HG03108 (cell line): ENCODE measurements around the gene SLC8A1.
"Not testable (repeated sequence)": the region's sequence is repeated elsewhere in the genome, so short reads cannot be mapped to it uniquely, and the experiment has no call there.

Source experiments
- ATAC-seq: cut with Tn5 transposase; IDR thresholded peaks from one replicate; pipeline ENCODE4 v1.9.1; 2021; ENCODE audit warnings: moderate library complexity; ENCODE audit not compliant: unreplicated experiment

Gene SLC8A1

DNA sequence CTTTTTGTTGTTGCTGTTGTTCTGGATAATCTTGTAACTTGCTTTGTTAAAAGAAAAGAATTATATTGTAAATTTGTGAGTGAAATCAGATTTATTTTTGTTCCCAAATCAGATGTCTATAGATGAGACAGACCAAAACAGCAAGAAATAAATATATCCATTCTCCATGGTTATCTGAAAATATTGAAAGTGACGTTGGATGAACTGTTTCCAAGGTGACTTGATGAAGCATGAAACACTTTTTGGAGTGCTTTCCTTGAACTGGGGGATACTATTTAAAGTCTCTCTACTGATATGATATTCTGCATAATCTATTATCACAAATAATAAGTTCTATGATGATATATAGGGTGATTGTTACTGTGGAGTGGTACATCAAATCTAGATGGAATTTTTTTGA is 357.4 kb downstream of the SLC8A1 start:
- ATAC-seq: no peak

DNA sequence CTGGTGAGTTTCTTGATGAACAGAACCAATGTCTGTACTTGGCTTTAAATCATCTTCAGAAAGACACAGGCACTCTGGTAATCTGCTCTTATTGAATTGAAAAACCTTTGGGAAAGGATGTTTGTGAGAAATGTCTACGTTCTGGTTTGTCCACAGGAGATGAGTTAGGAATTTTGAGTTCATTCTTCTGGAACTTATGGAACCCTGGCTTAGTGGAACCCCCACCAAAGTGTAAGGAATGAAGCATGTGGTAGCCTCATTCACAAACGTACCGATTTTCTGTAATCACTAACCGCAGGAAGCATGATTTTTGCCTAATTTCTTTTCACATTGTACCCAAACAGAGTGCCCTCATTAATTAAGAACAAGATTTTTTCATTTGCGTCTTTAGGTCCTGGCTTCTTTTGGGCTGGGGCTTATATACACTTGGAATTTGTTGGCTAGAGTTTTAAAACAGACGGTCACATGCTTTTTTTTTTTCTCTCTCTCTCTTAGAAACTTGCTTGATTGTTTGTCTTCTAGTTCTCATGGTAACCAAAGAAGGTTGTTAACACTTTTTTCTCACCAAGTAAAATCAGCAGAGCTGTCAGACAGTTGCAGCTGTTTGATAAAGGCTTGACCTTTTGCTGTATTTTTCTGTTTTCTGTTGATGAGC is 358.7 kb downstream of the SLC8A1 start:
- ATAC-seq: no peak

DNA sequence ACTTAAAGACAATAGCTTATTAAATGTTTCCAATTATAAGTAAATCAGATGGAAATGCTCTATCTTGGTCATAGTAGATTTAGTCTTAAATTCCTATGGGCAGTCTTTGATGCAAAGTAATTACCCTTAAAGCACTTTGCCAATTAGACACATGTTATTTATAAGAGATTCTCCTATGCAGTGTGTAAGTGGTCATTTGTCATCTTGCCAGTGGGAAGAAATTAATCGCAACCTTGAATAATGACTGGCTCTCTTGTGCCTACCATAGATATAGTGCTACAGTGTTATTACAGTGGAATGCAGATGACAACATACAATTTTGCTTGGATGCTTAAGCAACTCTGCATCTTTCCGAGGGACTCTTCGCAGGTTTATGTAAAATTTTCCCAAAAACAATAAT is 361.8 kb downstream of the SLC8A1 start:
- no peak for ATAC-seq

DNA sequence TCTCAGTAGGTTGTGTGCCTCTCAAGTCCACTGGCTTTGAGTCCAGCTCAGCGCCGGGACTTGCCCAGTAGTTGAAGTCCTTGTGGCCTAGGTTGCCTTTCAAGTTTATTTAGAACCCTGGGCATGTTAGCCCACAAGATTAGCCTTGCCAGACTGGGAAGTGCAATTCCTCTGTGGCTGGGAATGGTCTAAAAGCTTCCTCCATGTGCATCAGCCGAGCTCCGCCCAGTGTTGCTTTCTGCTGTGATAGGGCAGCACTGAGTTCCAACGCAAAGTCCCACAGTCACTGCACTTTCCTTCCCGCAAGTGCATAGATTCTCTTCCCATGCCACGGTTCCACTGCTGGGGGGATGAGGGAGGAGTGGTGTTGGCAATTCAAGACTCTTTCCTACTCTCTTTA is 364.0 kb downstream of the SLC8A1 start:
- no peak for ATAC-seq

DNA sequence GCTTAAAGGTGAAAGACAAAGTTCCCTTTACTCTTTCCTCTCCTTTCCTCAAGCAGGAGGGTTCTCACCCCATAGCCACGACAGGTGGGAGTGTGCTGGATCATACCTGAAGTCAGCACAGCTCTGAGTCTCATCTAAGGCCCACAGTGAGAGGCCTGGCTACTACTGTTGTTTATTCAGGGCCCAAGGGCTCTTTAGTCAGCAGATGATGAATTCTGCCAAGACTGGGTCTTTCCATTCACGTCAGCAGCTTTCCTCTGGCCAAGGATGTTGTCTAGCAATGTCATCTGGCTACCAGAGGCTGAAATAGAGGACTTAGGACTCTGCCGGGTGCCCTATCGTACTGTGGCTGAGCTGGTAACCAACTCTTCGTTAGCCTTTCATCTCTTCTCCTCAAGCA is 364.5 kb downstream of the SLC8A1 start:
- no peak for ATAC-seq

DNA sequence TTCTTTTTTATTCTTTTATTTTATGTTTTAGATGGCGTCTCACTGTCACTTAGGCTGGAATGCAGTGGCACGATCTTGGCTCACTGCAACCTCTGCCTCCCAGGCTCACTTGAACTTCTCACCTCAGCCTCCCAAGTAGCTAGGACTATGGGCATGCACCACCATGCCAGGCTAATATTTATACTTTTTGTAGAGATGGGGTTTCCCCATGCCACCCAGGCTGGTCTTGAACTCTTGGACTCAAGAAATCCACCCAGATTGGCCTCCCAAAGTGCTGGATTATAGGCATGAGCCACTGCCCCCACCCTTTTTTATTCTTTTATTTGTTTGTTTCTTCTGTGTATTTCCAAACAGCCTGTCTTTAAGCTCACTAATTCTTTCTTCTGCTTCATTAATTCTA is 366.1 kb downstream of the SLC8A1 start:
- ATAC-seq: no peak

DNA sequence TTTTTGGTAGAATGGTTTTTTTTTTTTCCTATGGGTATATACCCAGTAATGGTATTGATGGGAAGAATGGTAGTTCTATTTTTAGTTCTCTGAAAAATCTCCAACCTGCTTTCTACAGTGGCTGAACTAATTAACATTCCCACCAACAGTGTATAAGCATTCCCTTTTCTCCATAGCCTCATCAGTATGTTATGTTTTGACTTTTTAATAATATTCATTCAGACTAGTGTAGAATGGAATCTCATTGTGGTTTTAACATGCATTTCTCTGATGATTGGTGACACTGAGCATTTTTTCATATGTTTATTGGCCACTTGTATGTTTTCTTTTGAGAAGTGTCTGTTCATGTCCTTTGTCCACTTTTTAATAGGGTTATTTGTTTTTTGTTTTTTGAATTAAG is 378.6 kb downstream of the SLC8A1 start:
- ATAC-seq: not testable (repeated sequence)

DNA sequence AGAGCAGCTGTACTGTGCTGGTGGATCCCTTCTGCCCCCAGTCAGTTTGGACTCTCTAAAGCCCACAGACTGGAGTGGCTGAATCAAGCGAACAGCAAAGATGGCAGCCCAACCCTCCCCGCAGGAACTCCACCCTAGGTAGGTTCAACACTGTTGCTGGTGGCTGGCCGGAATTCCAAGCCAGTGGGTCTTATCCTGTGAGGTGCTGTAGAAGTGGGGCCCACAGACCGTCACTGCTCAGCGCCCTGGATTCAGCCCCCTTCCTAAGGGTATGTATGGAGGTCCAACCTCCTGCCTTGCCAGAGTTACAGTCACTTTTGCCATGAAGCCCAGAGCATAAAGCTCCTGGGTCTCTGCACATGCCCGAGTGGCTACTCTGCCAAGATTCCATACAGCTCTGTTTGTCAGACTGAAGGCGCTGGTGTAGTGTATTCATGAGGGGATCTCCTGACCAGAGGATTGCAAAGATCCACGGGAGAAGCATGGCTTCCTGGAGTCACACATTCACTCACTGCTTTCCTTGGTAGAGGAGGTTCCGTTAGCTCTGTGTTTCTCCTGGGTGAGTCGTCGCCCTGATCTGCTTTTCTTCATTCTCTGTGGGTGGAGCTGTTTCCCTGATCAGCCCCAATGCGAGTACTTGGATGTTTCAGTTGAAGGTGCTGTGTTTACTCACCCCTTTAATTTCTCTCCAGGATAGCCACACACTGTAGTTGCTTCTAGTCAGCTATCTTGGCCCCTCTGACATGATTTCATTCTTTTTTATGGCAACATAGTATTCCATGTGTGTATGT is 379.3 kb downstream of the SLC8A1 start:
- no peak for ATAC-seq

DNA sequence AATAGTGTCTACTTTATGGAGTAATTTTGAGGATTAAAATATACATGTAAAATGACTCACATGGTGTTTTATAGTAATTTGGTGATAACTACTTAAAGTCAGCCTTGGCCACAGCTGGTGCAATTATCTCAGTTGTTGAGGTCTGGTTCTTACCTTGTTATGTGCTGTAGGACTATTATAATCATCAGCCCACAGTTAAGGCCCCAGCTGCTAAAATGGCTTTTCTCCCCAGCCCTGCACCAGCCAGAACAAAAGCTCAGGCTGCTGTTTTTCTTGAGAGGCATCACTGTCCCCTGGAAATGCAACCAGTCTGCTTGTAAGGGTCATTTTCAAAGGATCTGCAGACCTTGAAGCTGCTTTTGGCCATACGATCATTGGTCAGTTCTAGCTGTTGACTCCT is 389.5 kb downstream of the SLC8A1 start:
- no peak for ATAC-seq

DNA sequence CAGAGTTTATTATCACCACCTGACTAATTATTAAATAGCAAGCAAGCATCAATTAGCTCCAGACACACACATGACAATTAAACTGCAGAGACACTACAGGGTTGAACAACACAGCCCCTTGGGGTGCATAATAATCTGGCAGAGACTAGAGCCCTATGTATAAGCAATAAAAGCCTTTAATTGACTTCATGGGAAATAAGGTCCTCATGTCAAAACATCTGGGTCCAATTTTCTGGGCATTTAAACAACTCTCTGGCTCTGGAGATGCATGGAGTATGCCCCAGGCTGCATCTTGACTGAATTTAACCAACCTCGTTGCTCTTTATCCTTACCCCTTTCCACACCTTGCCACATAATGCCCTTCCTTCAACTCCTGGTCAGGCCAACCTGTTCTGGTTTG is 402.1 kb downstream of the SLC8A1 start:
- ATAC-seq: no peak

DNA sequence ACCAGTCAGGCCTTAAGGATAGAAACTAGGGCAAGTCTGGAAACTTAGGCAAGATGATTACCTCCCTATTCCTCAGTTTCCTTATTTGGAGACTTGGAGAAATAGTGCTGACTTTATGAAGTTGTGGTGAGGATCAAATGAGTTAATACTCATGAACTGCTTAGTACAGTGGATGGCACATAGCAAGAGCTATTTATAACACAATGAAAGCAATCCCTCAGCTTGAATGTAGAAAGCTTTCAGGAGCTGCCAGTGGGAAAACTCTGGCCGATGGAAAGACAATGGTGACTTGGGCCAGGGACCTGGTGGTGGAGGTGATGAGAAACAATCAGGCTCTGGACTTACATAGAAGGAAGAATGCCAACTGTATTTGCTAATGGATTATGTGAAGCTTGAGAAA is 403.4 kb downstream of the SLC8A1 start:
- ATAC-seq: no peak

DNA sequence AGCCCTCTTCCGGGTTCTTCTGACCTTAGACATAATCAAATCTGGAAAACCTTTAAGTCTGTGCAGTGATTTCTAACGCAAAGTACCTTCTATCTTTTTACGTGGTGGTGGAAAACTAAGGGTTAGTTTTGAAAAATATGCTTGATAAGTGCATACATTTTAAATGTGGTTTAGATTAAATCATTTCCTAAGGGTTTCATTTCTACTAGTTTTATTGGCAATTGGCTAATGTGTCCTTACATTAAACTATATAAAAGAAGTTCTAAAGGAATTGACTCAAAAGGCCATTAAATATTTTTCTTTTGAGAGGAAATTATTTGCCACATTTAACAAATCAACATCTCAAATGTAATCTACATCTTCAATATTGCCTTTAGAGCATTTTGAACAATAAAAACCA is 404.5 kb downstream of the SLC8A1 start:
- no peak for ATAC-seq
